Aorta (tissue), 5 donors: ENCODE data around the gene FOXP2. TPM values are rescaled to one million over a fixed set of nuclear protein-coding genes. Genes with fewer than 3 reads are reported as not detected.
"Not testable (repeated sequence)": the region's sequence is repeated elsewhere in the genome, so short reads cannot be mapped to it uniquely, and the experiment has no call there.

Experiments
- ATAC-seq: fragments of 200-7000 bp; cut with Tn5 transposase; one replicate; pipeline ENCODE4 v1.9.1; 2022; ENCODE audit warnings: moderate library complexity; ENCODE audit not compliant: low FRiP score
- DNase-seq, 2 donors: peaks; one replicate each; pipeline ENCODE4 v3.0.0-alpha.2; 2020
- H3K27ac ChIP-seq, 2 donors: one replicate each; pipeline ENCODE4 v1.5.1; 2013; ENCODE audit warnings: low read length in 2 of 2, mild to moderate bottlenecking in 2 of 2, moderate library complexity in 2 of 2, control low read depth in 1 of 2, inconsistent platforms in 1 of 2, low read depth in 1 of 2
- H3K27me3 ChIP-seq, 2 donors: one replicate each; pipeline ENCODE4 v1.6.1; 2013; ENCODE audit warnings: control low read depth in 1 of 2, low read length in 1 of 2, mild to moderate bottlenecking in 1 of 2, moderate library complexity in 1 of 2; ENCODE audit not compliant: insufficient read depth in 2 of 2, control insufficient read depth in 1 of 2
- H3K36me3 ChIP-seq, 2 donors: one replicate each; pipeline ENCODE4 v1.6.1; 2013; ENCODE audit warnings: control low read depth in 1 of 2, low read length in 1 of 2, mild to moderate bottlenecking in 1 of 2; ENCODE audit not compliant: insufficient read depth in 2 of 2, control insufficient read depth in 1 of 2
- H3K4me1 ChIP-seq, 2 donors: one replicate each; pipeline ENCODE4 v1.6.1; 2013; ENCODE audit warnings: low read length in 2 of 2, control low read depth in 1 of 2, mild to moderate bottlenecking in 1 of 2, moderate library complexity in 1 of 2; ENCODE audit not compliant: insufficient read depth in 2 of 2, control insufficient read depth in 1 of 2
- H3K4me3 ChIP-seq, 2 donors: one replicate each; pipeline ENCODE4 v1.5.1; 2013; ENCODE audit warnings: low read length in 2 of 2, control low read depth in 1 of 2, mild to moderate bottlenecking in 1 of 2
- H3K9me3 ChIP-seq: one replicate; pipeline ENCODE4 v1.6.1; 2013; ENCODE audit warnings: mild to moderate bottlenecking, low read length; ENCODE audit not compliant: control insufficient read depth
- WGBS, 2 donors: extraction: QIAGEN DNeasy Blood & Tissue Kit; methylation state at CpG; one replicate each; pipeline ENCODE4 v1.1.7; 2013; 5-methylcytosine and 5-hydroxymethylcytosine counted together
- intact Hi-C, 2 donors: fragments of 100-400 bp; cut with DNase I; formaldehyde crosslinking; loops; one replicate each; pipeline versions ENCODE4 v1.14.2 to v1.15.0; 2022
- polyA plus RNA-seq, 2 donors: library from polyadenylated mRNA; stranded (reverse); fragments of 200-250 nt; gene quantifications; one replicate each; pipeline ENCODE4 v1.2.3, GENCODE V29; 2013
- total RNA-seq, 2 donors: library from RNA; stranded (reverse); fragmentation: NEBNext Ultra II Directional; extraction: Animal tissue kit (Norgen Biotek cat#: 25700); gene quantifications; one replicate each; pipeline ENCODE4 v1.2.1, GENCODE V29; 2021
- donor health status: healthy with polysubstance abuse.
- donor health status: Bipolar disorder and iron deficiency.
- donor health status: DM: no; HTN: no; CAD: no.
- donor health status: DM: no; HTN: no; CAD: no.
- donor health status: DM: yes; HTN: yes; CAD: no.

FOXP2 gene
- total and polyA plus RNA-seq, 4 donors, result 1.1 to 18.1 (median 9.7) TPM

DNA sequence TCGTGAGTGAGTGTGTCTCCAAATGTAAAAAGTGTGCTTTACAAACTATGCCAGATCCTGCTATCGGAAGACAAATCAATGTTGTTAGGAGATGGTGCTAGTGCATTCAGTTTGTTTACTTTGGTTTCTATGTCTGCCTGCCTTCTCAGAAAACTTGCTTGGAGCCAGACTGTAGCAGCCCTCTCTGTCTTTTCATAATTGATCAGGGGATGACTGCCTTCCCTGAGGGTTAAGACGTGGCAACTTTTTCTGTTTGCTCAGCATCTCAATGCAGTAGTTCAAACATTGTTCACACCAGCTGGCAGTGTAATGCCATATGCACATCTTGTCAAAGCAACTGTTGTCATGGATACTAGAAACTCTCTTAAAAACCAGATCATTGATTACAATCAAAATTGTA is 118.5 kb downstream of the FOXP2 start:
- intact Hi-C loops, result loop anchor here (10.0 kb wide), 1 partner anchor 448 kb away; no protein-coding TSS in a partner anchor
- 90 to 95% methylated on average over 3 of the region's 3 CpGs for WGBS, 2 donors
- DNase-seq (no peak), ATAC-seq (no peak)
- Histone ChIP-seq H3K9me3 (no peaks in the 10 kb centered on the region), H3K36me3 (no peaks in the 10 kb centered on the region), H3K27me3 (no peaks in the 10 kb centered on the region), H3K4me3 (no peak overlapping the region), H3K27ac (no peak overlapping the region), H3K4me1 (no peaks in the 10 kb centered on the region)

- WGBS, 2 donors, result 4 to 6% methylated on average over 2 of the region's 2 CpGs
- no peak overlapping the region for H3K4me3 ChIP-seq
- H3K27ac ChIP-seq, result no peak overlapping the region
- intact Hi-C loops, result loop anchor here (10.0 kb wide), 1 partner anchor 450 kb away; no protein-coding TSS in a partner anchor
- no peaks in the 10 kb centered on the region for H3K4me1 ChIP-seq
- no peaks in the 10 kb centered on the region for H3K27me3 ChIP-seq
- H3K36me3 ChIP-seq, result no peaks in the 10 kb centered on the region
- no peak for ATAC-seq
- no peak for DNase-seq
- H3K9me3 ChIP-seq, result no peaks in the 10 kb centered on the region
These were observed 120.3 kb downstream of the FOXP2 start for GRCh38 chr7:114534953-114535352.

DNA sequence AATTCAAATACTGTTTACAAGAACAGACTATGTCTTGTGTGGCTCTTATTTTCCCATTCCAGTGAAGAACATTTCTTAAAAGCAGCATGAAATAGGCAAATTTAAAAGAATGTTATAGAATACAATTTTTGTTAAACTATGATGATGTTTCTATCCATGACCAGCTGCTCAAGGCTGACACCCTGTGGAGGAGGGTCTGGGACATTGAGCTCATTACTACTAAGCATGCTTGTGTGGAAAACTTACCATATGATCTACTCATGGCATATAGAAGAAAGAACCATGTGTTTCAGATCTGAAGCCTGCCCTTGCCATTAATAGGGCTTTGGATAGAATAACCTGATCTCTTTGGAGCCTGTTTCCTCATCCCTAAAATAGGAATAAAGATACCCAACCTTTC is 125.0 kb downstream of the FOXP2 start:
- Histone ChIP-seq H3K9me3 (no peaks in the 10 kb centered on the region), H3K36me3 (no peaks in the 10 kb centered on the region), H3K4me3 (no peak overlapping the region), H3K27me3 (no peaks in the 10 kb centered on the region), H3K4me1 (no peaks in the 10 kb centered on the region), H3K27ac (no peak overlapping the region)
- DNase-seq, result no peak
- intact Hi-C loops, result loop anchor here (10.0 kb wide), 1 partner anchor 455 kb away; no protein-coding TSS in a partner anchor
- no peak for ATAC-seq

- Histone ChIP-seq H3K9me3 (no peaks in the 10 kb centered on the region), H3K4me3 (no peak overlapping the region), H3K27me3 (no peaks in the 10 kb centered on the region), H3K36me3 (no peaks in the 10 kb centered on the region), H3K4me1 (no peaks in the 10 kb centered on the region), H3K27ac (no peak overlapping the region)
- WGBS, 2 donors, result 94 to 98% methylated on average over 1 of the region's 1 CpG
- intact Hi-C loops, result no loop called here
- no peak for ATAC-seq
- DNase-seq, result no peak
These were observed 125.7 kb downstream of the FOXP2 start for GRCh38 chr7:114540291-114540690.

DNA sequence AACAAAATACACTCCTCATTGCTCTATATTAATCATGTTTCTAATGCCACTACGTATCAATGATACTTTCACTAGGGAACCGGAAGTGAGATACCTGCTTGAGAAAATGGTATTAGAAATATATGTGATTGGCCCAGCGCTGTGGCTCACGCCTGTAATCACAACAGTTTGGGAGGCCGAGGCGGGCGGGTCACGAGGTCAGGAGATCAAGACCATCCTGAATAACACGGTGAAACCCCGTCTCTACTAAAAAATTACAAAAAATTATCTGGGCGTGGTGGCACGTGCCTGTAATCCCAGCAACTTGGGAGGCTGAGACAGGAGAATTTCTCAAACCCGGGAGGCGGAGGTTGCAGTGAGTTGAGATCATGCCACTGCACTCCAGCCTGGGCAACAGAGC is 132.7 kb downstream of the FOXP2 start:
- H3K27me3 ChIP-seq, H3K4me3 ChIP-seq, DNase-seq, ATAC-seq, H3K4me1 ChIP-seq, H3K36me3 ChIP-seq, H3K9me3 ChIP-seq, H3K27ac ChIP-seq, intact Hi-C loops: not testable (repeated sequence)
- WGBS, 2 donors, result 94 to 97% methylated on average over 14 of the region's 14 CpGs

DNA sequence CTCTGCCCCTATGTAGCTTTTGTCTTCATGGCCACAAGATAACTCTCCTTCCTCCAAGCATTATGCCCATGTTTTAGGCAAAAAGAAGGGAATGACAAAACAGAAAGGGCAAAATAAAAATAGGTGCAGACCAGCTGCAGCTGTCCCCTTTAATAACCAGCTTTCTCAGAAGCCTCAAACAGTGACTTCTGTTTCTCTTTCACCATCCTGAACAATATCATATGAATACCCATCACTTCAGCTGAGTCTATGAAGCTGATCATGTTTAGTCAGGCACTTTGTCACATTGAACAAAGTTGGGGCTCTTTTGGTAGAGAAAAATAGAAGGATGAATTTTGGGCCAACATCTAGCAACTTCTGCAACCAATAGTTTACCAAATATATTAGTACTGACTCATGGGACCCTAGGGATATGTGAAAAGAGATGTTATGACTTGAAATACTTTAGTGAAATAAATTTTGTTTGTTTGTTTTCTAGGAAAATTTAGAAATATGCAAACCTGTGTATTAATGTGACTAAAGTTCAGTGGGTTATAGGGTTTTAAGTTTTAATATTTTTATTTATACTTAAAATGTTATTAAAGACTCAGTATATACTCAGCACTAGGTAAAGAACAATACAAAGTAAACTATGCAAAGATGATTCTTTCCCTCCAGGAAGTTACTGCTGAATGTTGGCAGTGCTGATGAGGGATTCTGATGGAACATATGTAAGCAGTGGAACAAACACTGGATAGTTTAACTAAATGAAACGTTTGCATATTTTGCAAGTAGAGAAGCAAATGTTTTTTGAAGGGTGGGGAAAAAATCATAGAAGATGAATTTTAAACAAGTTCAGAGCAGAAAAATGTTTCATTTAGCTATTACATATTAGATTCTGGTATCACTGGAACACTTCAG is 133.7 kb downstream of the FOXP2 start:
- H3K4me3 ChIP-seq, result no peak overlapping the region

DNA sequence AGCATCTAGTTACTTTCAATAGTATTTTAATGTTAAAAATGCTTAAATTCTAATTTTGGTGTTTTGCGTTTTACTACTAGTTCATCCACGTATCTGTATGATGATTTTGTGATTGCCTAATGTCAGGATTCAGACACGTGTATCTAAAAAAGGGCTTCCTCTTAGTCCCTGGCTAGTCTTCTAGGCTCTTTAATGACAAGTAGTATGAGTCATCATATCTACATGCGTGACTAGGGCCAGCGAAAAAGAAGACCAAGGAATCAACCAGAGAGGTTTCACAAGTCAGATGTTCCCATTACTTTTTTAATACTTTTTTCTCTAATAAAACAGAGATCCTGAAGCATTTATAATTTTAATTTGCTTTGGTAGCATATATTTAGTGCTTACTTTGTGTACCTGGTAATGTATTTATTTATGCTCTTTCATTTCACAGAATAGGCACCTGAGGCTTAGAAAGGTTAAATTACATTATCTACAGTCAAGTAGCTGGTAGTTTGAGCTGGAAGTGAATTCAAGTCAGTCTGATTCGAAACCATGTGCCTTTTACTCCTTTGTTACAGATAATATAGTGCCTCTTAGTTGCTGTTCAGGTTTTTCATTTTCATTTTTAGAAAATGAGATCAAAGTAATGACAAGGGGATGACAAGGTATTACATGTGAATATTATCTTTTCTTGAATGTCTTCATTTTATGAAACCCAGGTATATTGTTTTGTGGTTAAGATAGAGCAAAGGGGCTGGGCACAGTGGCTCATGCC is 140.3 kb downstream of the FOXP2 start:
- DNase-seq (no peak), ATAC-seq (no peak)
- Histone ChIP-seq H3K27me3 (no peaks in the 10 kb centered on the region), H3K4me3 (no peak overlapping the region), H3K4me1 (no peaks in the 10 kb centered on the region), H3K27ac (no peak overlapping the region), H3K36me3 (no peaks in the 10 kb centered on the region), H3K9me3 (no peaks in the 10 kb centered on the region)
- intact Hi-C loops, result no loop called here
- WGBS, 2 donors, result 68 to 70% methylated on average over 6 of the region's 6 CpGs

More for the DNA sequence above, 133.7 kb downstream of the FOXP2 start:
- no peak overlapping the region for H3K27ac ChIP-seq
- no peaks in the 10 kb centered on the region for H3K27me3 ChIP-seq
- no peaks in the 10 kb centered on the region for H3K9me3 ChIP-seq
- no peaks in the 10 kb centered on the region for H3K36me3 ChIP-seq
- 15 to 24% methylated on average over 1 of the region's 1 CpG for WGBS, 2 donors
- ATAC-seq (no peak), DNase-seq (no peak)
- intact Hi-C loops, result no loop called here
- peaks cover 0 to 2% of the 10 kb centered on the region in 2 donors for H3K4me1 ChIP-seq

DNA sequence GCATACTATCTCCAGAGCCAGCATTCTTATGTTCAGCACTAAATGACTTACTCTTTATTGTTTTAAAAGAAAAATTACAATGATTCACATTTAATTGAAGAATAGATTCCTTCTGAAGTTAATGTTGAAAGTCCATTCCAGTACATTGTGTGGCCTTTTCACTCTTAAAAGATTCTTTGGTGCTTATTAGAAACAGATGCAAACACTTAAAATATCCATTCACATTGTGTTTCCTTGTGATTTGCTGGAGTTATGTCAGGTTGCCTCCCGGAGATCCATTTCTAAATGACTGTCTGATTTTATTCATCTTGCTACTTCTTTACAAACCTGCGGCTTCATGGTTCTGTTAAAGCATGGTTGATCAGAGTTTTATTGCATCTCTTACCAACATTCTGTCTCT is 152.8 kb downstream of the FOXP2 start:
- WGBS, 2 donors, result 93 to 94% methylated on average over 2 of the region's 2 CpGs
- Histone ChIP-seq H3K4me3 (no peak overlapping the region), H3K4me1 (no peaks in the 10 kb centered on the region), H3K9me3 (no peaks in the 10 kb centered on the region), H3K27ac (no peak overlapping the region), H3K27me3 (no peaks in the 10 kb centered on the region), H3K36me3 (no peaks in the 10 kb centered on the region)
- DNase-seq (no peak), ATAC-seq (no peak)
- intact Hi-C loops, result no loop called here
